Retinal pigment epithelial cell (primary cell): ENCODE data around the gene ZNF670.

Experiments
- DNase-seq: peaks from one replicate; pipeline ENCODE4 v3.0.0-alpha.2; 2010; ENCODE audit warnings: low read depth
- H3K4me3 ChIP-seq: 2 replicates; pipeline ENCODE4 v1.5.1; 2011; ENCODE audit warnings: mild to moderate bottlenecking, low read length, control low read depth, moderate library complexity
- CTCF ChIP-seq: conservative IDR thresholded peaks from 2 replicates; pipeline ENCODE4 v1.5.1; 2011; ENCODE audit warnings: low read depth, low read length, control low read depth, inconsistent platforms

ZNF670 gene

GRCh38 chr1:247077213-247077612, 1.4 kb downstream of the ZNF670 start:
- no peak for DNase-seq
- no peak for TF ChIP-seq CTCF
- H3K4me3 ChIP-seq: peak overlapping the region; percentile 94

GRCh38 chr1:247070645-247071044, 8.0 kb downstream of the ZNF670 start:
- no peak for DNase-seq
- no peak for TF ChIP-seq CTCF

GRCh38 chr1:247064304-247064703, 14.3 kb downstream of the ZNF670 start:
- no peak overlapping the region for H3K4me3 ChIP-seq
- no peak for DNase-seq
- no peak for TF ChIP-seq CTCF

More at GRCh38 chr1:247070645-247071044, 8.0 kb downstream of the ZNF670 start:
- H3K4me3 ChIP-seq: no peak overlapping the region

GRCh38 chr1:247060771-247061170, 17.8 kb downstream of the ZNF670 start:
- TF ChIP-seq CTCF: no peak
- H3K4me3 ChIP-seq: no peak overlapping the region
- no peak for DNase-seq

GRCh38 chr1:247056071-247056470, 22.5 kb downstream of the ZNF670 start:
- no peak for TF ChIP-seq CTCF
- DNase-seq: no peak
- H3K4me3 ChIP-seq: no peak overlapping the region

GRCh38 chr1:247054992-247055415, 23.6 kb downstream of the ZNF670 start:
- no peak overlapping the region for H3K4me3 ChIP-seq
- no peak for TF ChIP-seq CTCF
- no peak for DNase-seq

- no peak for DNase-seq
These were observed 30.9 kb downstream of the ZNF670 start for GRCh38 chr1:247047702-247048101.

More at GRCh38 chr1:247047702-247048101, 30.9 kb downstream of the ZNF670 start:
- TF ChIP-seq CTCF: no peak
- no peak overlapping the region for H3K4me3 ChIP-seq
